Transverse colon (tissue), 3 donors: Measurements from ENCODE around the gene NPAS3.

Source experiments
- CTCF ChIP-seq, 5 experiments: fragments of 200-600 bp in 3 of 5; fragments of 450-650 bp in 2 of 5; sonication (generic) in 3 of 5; IDR thresholded peaks; 1 replicate in 2 of 5; 2 replicates in 3 of 5; pipeline ENCODE4 v1.5.1; 2016 to 2017; ENCODE audit warnings: antibody characterized with exemption in 5 of 5, inconsistent platforms in 3 of 5, mild to moderate bottlenecking in 2 of 5, moderate library complexity in 1 of 5
- EP300 ChIP-seq: sonication (generic); formaldehyde crosslinking; IDR thresholded peaks from one replicate; pipeline ENCODE4 v1.6.1; 2017; ENCODE audit warnings: antibody characterized with exemption, low read depth
- POLR2A ChIP-seq: fragments of 450-650 bp; IDR thresholded peaks from one replicate; pipeline ENCODE4 v1.6.1; 2016; ENCODE audit warnings: antibody characterized with exemption, mild to moderate bottlenecking, moderate library complexity

- TF ChIP-seq EP300 (no peak), CTCF (IDR thresholded peaks at IDR 0.05) (no peak), POLR2A (no peak)
Measured at GRCh38 chr14:33509454-33509853, 570.8 kb downstream of the NPAS3 start.
